Vagina (tissue), 2 donors: ENCODE data around the gene STAB2.

Source experiments
- POLR2A ChIP-seq, 2 donors: fragments of 450-650 bp; IDR thresholded peaks; one replicate each; pipeline ENCODE4 v1.6.1; 2017; ENCODE audit warnings: antibody characterized with exemption in 2 of 2, mild to moderate bottlenecking in 2 of 2, moderate library complexity in 2 of 2
- TF ChIP-seq, protein P1 (sequence below), 3 experiments: fragments of 450-650 bp in 2 of 3; fragments of 200-600 bp in 1 of 3; sonication (generic) in 1 of 3; IDR thresholded peaks; one replicate each; pipeline ENCODE4 v1.5.1; 2017 to 2019; ENCODE audit warnings: antibody characterized with exemption in 3 of 3, mild to moderate bottlenecking in 2 of 3, moderate library complexity in 2 of 3

GRCh38 chr12:103671367-103671766, 84.3 kb downstream of the STAB2 start:
- TF ChIP-seq, protein P1, sequence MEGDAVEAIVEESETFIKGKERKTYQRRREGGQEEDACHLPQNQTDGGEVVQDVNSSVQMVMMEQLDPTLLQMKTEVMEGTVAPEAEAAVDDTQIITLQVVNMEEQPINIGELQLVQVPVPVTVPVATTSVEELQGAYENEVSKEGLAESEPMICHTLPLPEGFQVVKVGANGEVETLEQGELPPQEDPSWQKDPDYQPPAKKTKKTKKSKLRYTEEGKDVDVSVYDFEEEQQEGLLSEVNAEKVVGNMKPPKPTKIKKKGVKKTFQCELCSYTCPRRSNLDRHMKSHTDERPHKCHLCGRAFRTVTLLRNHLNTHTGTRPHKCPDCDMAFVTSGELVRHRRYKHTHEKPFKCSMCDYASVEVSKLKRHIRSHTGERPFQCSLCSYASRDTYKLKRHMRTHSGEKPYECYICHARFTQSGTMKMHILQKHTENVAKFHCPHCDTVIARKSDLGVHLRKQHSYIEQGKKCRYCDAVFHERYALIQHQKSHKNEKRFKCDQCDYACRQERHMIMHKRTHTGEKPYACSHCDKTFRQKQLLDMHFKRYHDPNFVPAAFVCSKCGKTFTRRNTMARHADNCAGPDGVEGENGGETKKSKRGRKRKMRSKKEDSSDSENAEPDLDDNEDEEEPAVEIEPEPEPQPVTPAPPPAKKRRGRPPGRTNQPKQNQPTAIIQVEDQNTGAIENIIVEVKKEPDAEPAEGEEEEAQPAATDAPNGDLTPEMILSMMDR (IDR thresholded peaks at IDR 0.05): no peak
- TF ChIP-seq POLR2A (IDR thresholded peaks at IDR 0.05): no peak
